GM13977 (cell line): Measurements from ENCODE around the gene ADCY4.

Experiments
- DNase-seq: peaks from one replicate; pipeline ENCODE4 v3.0.0; 2012; ENCODE audit warnings: low spot score
- in situ Hi-C: fragments of 300-500 bp; cut with MboI; formaldehyde crosslinking; loops from one replicate; pipeline ENCODE4 v1.12.0; 2022; ENCODE audit warnings: low sequenced_read_pairs, low pct_unique_long_range_greater_than_20kb, mixed read lengths, inconsistent platforms; ENCODE audit not compliant: unreplicated experiment
- TF ChIP-seq, protein P1 (sequence below): IDR thresholded peaks from 2 replicates; pipeline ENCODE4 v1.5.1; 2012; ENCODE audit warnings: mild to moderate bottlenecking, control low read depth; ENCODE audit not compliant: insufficient read depth; ENCODE audit errors: extremely low read depth, missing control alignments

Gene ADCY4

DNA sequence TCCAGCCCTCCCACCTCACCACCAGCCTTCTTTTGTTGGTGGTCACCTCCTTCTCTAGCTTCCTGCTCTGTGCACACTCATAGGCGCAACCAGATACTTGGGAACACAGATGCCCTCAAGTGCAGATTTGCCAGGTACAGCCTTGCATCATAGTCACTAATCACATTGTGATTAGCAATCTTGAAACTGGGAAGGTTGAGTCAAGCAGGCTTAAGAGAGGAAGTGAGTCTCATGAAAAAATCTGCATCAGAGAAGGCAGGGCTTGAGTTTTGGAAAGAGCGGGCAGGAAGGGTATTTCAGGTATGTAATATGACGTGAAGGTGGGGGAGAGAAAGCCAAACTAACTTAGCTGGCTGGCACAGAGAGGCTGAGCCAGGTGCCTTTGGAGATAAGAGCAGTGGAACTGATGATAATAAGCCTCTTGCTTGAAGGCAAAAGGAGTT lies 60.7 kb downstream of the ADCY4 start:
- peak; percentile 77 for DNase-seq
- in situ Hi-C loops = no loop called here

DNA sequence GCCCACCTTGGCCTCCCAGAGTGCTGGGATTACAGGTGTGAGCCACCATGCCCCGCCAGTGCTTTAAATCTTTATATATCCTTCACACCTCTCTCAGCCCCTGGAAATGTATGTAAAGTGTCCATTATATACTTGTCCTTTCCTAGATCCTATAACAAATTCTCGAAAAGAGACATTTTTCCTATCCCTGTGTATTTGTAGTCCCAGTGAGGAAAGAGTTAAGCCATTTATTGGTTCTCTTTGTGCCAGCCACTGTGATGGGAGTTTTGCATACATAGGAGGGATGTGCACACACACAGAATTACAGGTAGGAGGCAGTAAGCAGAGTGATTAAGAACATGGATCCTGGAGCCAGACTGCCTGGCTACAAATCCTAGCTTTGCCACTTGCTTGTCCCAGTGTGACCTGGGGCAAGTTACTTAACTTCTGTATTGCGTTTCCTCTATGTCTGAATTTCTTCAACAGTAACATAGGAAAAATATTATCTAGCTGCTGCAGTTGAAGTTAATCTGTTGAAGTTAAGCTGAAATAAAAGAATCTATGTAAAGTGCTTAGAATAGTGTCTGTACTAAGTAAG lies 61.4 kb downstream of the ADCY4 start:
- in situ Hi-C loops = no loop called here
- DNase-seq = no peak
- TF ChIP-seq, protein P1, sequence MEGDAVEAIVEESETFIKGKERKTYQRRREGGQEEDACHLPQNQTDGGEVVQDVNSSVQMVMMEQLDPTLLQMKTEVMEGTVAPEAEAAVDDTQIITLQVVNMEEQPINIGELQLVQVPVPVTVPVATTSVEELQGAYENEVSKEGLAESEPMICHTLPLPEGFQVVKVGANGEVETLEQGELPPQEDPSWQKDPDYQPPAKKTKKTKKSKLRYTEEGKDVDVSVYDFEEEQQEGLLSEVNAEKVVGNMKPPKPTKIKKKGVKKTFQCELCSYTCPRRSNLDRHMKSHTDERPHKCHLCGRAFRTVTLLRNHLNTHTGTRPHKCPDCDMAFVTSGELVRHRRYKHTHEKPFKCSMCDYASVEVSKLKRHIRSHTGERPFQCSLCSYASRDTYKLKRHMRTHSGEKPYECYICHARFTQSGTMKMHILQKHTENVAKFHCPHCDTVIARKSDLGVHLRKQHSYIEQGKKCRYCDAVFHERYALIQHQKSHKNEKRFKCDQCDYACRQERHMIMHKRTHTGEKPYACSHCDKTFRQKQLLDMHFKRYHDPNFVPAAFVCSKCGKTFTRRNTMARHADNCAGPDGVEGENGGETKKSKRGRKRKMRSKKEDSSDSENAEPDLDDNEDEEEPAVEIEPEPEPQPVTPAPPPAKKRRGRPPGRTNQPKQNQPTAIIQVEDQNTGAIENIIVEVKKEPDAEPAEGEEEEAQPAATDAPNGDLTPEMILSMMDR = no peak

More for the DNA sequence above, 60.7 kb downstream of the ADCY4 start:
- TF ChIP-seq, protein P1 = no peak

DNA sequence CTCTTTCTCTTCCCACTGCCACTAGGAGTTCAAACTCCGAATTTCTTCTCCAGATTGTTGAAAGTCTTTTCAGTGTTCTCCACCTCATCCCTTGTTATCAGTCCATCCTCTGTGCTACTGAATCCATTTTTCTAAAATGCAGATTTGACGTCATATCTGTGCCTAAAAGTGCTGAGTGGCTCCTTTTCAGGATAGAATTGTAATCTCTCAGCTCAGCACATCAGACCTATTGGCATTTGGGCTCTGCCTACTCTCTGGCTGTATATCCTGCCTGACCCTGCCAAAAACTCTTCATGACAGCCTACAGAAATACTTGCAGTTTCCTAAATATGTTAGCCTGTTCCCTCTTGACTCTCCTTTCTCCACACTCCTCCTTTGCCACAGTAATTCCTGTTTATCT lies 62.4 kb downstream of the ADCY4 start:
- TF ChIP-seq, protein P1 = no peak
- DNase-seq = no peak
- in situ Hi-C loops = no loop called here

DNA sequence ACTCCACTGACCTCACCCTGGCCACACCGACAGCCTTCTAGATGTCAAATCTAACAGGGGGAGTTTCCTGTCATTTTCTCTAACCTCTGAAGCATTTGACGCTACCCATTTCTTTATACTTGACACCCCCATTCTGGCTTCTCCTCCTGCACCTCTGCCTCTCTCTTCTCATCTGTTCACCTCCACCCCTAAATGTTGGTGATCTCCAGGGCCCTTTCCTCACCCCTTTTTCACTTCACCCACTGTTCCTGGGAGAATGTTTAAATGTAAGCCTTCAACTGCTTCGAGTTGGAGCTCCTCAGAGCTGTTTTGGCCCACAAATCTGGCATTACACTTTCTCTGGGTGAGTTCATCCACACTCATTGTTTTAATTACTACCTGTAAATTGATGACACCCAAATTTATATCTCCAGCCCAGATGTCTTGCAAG lies 63.0 kb downstream of the ADCY4 start:
- in situ Hi-C loops = no loop called here
- DNase-seq = no peak
- TF ChIP-seq, protein P1 = no peak

DNA sequence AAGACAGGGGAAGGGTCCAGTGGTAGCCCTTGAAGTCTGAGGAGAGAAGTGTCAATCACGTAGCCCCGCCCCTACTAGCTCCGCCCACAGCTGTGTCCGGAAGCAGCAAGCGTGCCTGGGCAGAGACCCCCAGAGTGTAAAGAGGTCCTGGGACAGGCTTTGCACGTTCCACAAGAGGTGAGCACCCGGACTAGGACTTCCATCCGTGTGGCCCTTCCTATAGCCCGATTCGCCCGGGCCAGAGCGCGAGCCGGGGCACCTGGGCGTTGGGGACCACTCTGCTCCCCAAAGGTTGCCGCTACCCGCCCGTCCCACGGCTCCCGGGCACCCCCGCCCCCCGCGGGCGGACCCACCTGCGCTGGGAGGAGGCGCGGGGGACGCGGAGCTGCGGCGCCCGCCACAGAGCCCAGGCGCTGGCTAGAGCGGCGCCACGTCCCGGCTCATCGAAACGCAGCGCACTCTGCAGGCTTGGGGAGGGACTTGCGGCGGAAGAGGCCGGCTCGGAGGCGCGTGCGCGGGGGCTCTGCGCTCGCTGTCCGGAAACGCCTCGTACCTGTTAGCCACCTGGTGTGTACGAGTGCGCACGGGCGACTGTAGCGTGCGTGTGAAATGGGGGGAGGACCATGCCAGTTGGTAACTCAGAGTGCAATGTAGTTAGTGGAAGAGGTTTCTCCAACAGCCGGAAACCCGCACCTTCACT lies 63.6 kb downstream of the ADCY4 start, which contains the start of gene RABGGTA:
Gene RABGGTA, minus strand, starts transcription at position 464 of the 700 bp plus-strand sequence. CDS start 482 bp downstream, outside the sequence.
- DNase-seq = peak; percentile 97
- in situ Hi-C loops = no loop called here
- TF ChIP-seq, protein P1 = peak; percentile 96

DNA sequence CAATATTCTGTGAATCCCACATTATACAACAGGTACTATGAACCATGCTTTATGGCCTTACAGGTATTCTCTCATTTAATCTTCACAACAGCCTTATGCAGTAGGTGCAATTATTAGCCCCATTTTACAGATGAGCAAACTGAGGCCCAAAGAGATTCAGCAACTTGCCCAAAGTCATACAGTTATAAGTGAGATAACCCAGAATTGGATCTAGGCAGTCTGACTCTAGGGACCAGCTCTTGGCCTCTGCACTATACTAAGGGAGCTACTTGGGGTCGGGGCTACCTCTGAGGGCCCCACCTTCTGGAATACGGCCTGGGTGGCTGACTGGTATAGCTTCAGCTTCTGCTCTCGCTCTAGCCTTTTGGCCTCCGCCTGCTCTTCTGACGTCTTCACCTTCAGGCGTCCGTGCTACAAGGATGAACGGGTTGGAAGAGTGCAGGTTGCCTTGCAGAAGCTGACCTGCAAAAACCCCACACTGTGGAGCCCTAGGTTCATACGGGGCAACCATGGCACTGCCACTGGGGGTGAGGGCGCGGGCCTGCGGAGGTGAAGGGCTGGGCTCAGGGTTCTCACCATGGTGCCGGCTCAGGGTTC lies 64.2 kb downstream of the ADCY4 start:
- TF ChIP-seq, protein P1 = no peak
- in situ Hi-C loops = no loop called here
- no peak for DNase-seq
